ENCODE data around the gene ABAT.
"Not testable (repeated sequence)": the region's sequence is repeated elsewhere in the genome, so short reads cannot be mapped to it uniquely, and the experiment has no call there.

Gene ABAT

GRCh38 chr16:8785408-8785807 is 111.0 kb downstream of the ABAT start:
- Histone ChIP-seq H3K9me3 (ENCODE audit: control insufficient read depth, insufficient read depth, low read length) (no peaks in the 10 kb centered on the region), H3K4me1 (ENCODE audit: control insufficient read depth, insufficient read depth, low read length) (no peaks in the 10 kb centered on the region), H3K4me3 (ENCODE audit: low read depth, low read length) (no peak overlapping the region), H3K9ac (ENCODE audit: low read depth, low read length) (no peak overlapping the region), H3K27me3 (ENCODE audit: control insufficient read depth, insufficient read depth, low read length) (no peaks in the 10 kb centered on the region), H3K36me3 (ENCODE audit: control insufficient read depth, insufficient read depth, low read length) (no peaks in the 10 kb centered on the region)

- not testable (repeated sequence) for H3K9me3 ChIP-seq (ENCODE audit: control insufficient read depth, insufficient read depth, low read length); H3K27me3 ChIP-seq (ENCODE audit: control insufficient read depth, insufficient read depth, low read length); H3K9ac ChIP-seq (ENCODE audit: low read depth, low read length); H3K36me3 ChIP-seq (ENCODE audit: control insufficient read depth, insufficient read depth, low read length); H3K4me1 ChIP-seq (ENCODE audit: control insufficient read depth, insufficient read depth, low read length); H3K4me3 ChIP-seq (ENCODE audit: low read depth, low read length)
Measured at GRCh38 chr16:8786316-8786715, 111.9 kb downstream of the ABAT start.

- H3K36me3 ChIP-seq (ENCODE audit: control insufficient read depth, insufficient read depth, low read length): no peaks in the 10 kb centered on the region
- no peak overlapping the region for H3K4me3 ChIP-seq (ENCODE audit: low read depth, low read length)
- H3K9me3 ChIP-seq (ENCODE audit: control insufficient read depth, insufficient read depth, low read length): no peaks in the 10 kb centered on the region
- no peaks in the 10 kb centered on the region for H3K4me1 ChIP-seq (ENCODE audit: control insufficient read depth, insufficient read depth, low read length)
- H3K27me3 ChIP-seq (ENCODE audit: control insufficient read depth, insufficient read depth, low read length): no peaks in the 10 kb centered on the region
- no peak overlapping the region for H3K9ac ChIP-seq (ENCODE audit: low read depth, low read length)
Measured at GRCh38 chr16:8788578-8789172, 114.3 kb downstream of the ABAT start.

GRCh38 chr16:8795091-8795490 is 120.7 kb downstream of the ABAT start:
- Histone ChIP-seq H3K9me3 (ENCODE audit: control insufficient read depth, insufficient read depth, low read length) (no peaks in the 10 kb centered on the region), H3K36me3 (ENCODE audit: control insufficient read depth, insufficient read depth, low read length) (peaks cover 2% of the 10 kb centered on the region), H3K27me3 (ENCODE audit: control insufficient read depth, insufficient read depth, low read length) (no peaks in the 10 kb centered on the region), H3K9ac (ENCODE audit: low read depth, low read length) (no peak overlapping the region), H3K4me1 (ENCODE audit: control insufficient read depth, insufficient read depth, low read length) (peaks cover 11% of the 10 kb centered on the region), H3K4me3 (ENCODE audit: low read depth, low read length) (no peak overlapping the region)

GRCh38 chr16:8795818-8796217 is 121.4 kb downstream of the ABAT start:
- Histone ChIP-seq H3K27me3 (ENCODE audit: control insufficient read depth, insufficient read depth, low read length) (no peaks in the 10 kb centered on the region), H3K36me3 (ENCODE audit: control insufficient read depth, insufficient read depth, low read length) (peaks cover 2% of the 10 kb centered on the region), H3K4me3 (ENCODE audit: low read depth, low read length) (no peak overlapping the region), H3K9me3 (ENCODE audit: control insufficient read depth, insufficient read depth, low read length) (no peaks in the 10 kb centered on the region), H3K4me1 (ENCODE audit: control insufficient read depth, insufficient read depth, low read length) (peaks cover 11% of the 10 kb centered on the region), H3K9ac (ENCODE audit: low read depth, low read length) (no peak overlapping the region)

GRCh38 chr16:8796469-8797363 is 122.3 kb downstream of the ABAT start:
- peaks cover 11% of the 10 kb centered on the region for H3K4me1 ChIP-seq (ENCODE audit: control insufficient read depth, insufficient read depth, low read length)
- H3K9me3 ChIP-seq (ENCODE audit: control insufficient read depth, insufficient read depth, low read length): no peaks in the 10 kb centered on the region
- peak overlapping the region; percentile 90 for H3K9ac ChIP-seq (ENCODE audit: low read depth, low read length)
- H3K36me3 ChIP-seq (ENCODE audit: control insufficient read depth, insufficient read depth, low read length): peaks cover 7% of the 10 kb centered on the region
- H3K27me3 ChIP-seq (ENCODE audit: control insufficient read depth, insufficient read depth, low read length): no peaks in the 10 kb centered on the region
- H3K4me3 ChIP-seq (ENCODE audit: low read depth, low read length): peak overlapping the region; percentile 92

GRCh38 chr16:8797364-8798173 is 123.2 kb downstream of the ABAT start, which contains the start of the genes PMM2 and TMEM186:
Gene PMM2 (plus strand): TSS chr16:8797839. CDS start chr16:8797883, 44 bp downstream.
Gene TMEM186 (minus strand): TSS chr16:8797639. CDS start chr16:8797614, 25 bp downstream.
- H3K27me3 ChIP-seq (ENCODE audit: control insufficient read depth, insufficient read depth, low read length): no peaks in the 10 kb centered on the region
- H3K4me3 ChIP-seq (ENCODE audit: low read depth, low read length): peak within 1 kb of the TSS; percentile 92
- H3K9me3 ChIP-seq (ENCODE audit: control insufficient read depth, insufficient read depth, low read length): no peaks in the 10 kb centered on the region
- peaks cover 11% of the 10 kb centered on the region for H3K4me1 ChIP-seq (ENCODE audit: control insufficient read depth, insufficient read depth, low read length)
- H3K9ac ChIP-seq (ENCODE audit: low read depth, low read length): peak within 1 kb of the TSS; percentile 99
- peaks cover 15% of the 10 kb centered on the region for H3K36me3 ChIP-seq (ENCODE audit: control insufficient read depth, insufficient read depth, low read length)

- H3K9me3 ChIP-seq (ENCODE audit: control insufficient read depth, insufficient read depth, low read length): no peaks in the 10 kb centered on the region
- no peaks in the 10 kb centered on the region for H3K27me3 ChIP-seq (ENCODE audit: control insufficient read depth, insufficient read depth, low read length)
- H3K4me1 ChIP-seq (ENCODE audit: control insufficient read depth, insufficient read depth, low read length): peaks cover 11% of the 10 kb centered on the region
- peak overlapping the region; percentile 92 for H3K4me3 ChIP-seq (ENCODE audit: low read depth, low read length)
- peaks cover 21% of the 10 kb centered on the region for H3K36me3 ChIP-seq (ENCODE audit: control insufficient read depth, insufficient read depth, low read length)
- peak overlapping the region; percentile 99 for H3K9ac ChIP-seq (ENCODE audit: low read depth, low read length)
Measured at GRCh38 chr16:8798174-8798527, 123.7 kb downstream of the ABAT start.

GRCh38 chr16:8798535-8799157 is 124.2 kb downstream of the ABAT start:
- Histone ChIP-seq H3K9me3 (ENCODE audit: control insufficient read depth, insufficient read depth, low read length) (no peaks in the 10 kb centered on the region), H3K4me1 (ENCODE audit: control insufficient read depth, insufficient read depth, low read length) (peaks cover 11% of the 10 kb centered on the region), H3K27me3 (ENCODE audit: control insufficient read depth, insufficient read depth, low read length) (no peaks in the 10 kb centered on the region), H3K4me3 (ENCODE audit: low read depth, low read length) (peak overlapping the region; percentile 92), H3K9ac (ENCODE audit: low read depth, low read length) (peak overlapping the region; percentile 99), H3K36me3 (ENCODE audit: control insufficient read depth, insufficient read depth, low read length) (peaks cover 24% of the 10 kb centered on the region)

- H3K4me3 ChIP-seq (ENCODE audit: low read depth, low read length): no peak overlapping the region
- H3K27me3 ChIP-seq (ENCODE audit: control insufficient read depth, insufficient read depth, low read length): no peaks in the 10 kb centered on the region
- H3K36me3 ChIP-seq (ENCODE audit: control insufficient read depth, insufficient read depth, low read length): peaks cover 44% of the 10 kb centered on the region
Measured at GRCh38 chr16:8801701-8802100, 127.3 kb downstream of the ABAT start.

GRCh38 chr16:8803733-8804132 is 129.3 kb downstream of the ABAT start:
- not testable (repeated sequence) for H3K9ac ChIP-seq (ENCODE audit: low read depth, low read length); H3K9me3 ChIP-seq (ENCODE audit: control insufficient read depth, insufficient read depth, low read length); H3K4me3 ChIP-seq (ENCODE audit: low read depth, low read length); H3K4me1 ChIP-seq (ENCODE audit: control insufficient read depth, insufficient read depth, low read length); H3K27me3 ChIP-seq (ENCODE audit: control insufficient read depth, insufficient read depth, low read length)
- peaks cover 53% of the 10 kb centered on the region for H3K36me3 ChIP-seq (ENCODE audit: control insufficient read depth, insufficient read depth, low read length)

More at GRCh38 chr16:8801701-8802100, 127.3 kb downstream of the ABAT start:
- Histone ChIP-seq H3K9me3 (ENCODE audit: control insufficient read depth, insufficient read depth, low read length) (no peaks in the 10 kb centered on the region), H3K9ac (ENCODE audit: low read depth, low read length) (no peak overlapping the region), H3K4me1 (ENCODE audit: control insufficient read depth, insufficient read depth, low read length) (peaks cover 7% of the 10 kb centered on the region)
